WI38 (cell line): ENCODE results near the gene RAB11FIP4.

Experiments used
- H3K4me3 ChIP-seq: 2 replicates; pipeline ENCODE4 v1.5.1; 2011; ENCODE audit warnings: low read depth, mild to moderate bottlenecking, control low read depth, low read length
- CTCF ChIP-seq: IDR thresholded peaks from 2 replicates; pipeline ENCODE4 v1.5.1; 2012; ENCODE audit warnings: low read depth, mild to moderate bottlenecking, control low read depth, low read length

Gene RAB11FIP4

DNA sequence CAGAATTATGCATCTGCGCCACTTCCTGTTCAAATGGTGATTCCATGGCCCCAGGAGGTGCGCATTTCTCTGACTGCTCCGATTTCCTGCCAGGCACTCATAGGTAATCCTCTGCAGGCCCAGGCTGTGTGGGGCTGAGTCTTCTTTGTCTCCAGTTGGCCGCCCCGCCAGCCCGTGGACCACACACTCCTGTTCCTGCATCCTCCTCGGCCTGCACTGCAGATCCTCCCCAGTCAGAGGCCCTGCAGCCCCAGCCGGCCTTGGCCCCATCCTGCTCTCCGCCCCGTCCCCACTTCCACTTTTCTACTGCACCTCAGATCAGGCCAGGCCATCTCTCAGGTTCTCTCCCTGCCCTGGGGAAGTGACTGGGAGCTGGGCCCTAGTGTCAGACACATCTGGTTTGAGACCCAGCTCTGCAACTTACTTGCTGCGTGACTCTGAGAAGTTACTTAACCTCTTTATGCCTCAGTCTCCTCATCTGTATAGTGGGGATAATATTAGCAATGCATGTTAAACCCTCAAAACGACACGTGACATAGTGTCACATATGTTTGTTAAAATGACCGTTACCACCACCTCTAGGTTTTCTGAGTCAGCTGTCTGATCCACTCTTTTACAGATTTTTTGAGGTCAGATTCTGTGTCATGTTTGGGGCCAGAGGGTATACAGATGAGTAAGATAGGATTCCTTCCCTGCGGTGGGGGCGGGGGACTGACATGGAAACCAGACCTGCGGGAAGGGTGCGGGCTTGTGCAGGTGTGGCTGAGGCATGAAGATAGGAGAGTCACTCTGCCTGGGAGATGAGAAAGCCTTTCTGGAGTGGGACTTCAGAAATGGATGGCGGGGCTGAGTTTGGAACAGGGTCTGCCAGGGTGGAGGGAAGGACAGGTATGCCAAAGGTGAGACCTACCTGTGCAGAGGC lies 12.8 kb downstream of the RAB11FIP4 start:
- H3K4me3 ChIP-seq = no peak overlapping the region
- TF ChIP-seq CTCF = no peak

GRCh38 chr17:31405890-31406371 lies 14.5 kb downstream of the RAB11FIP4 start:
- no peak for TF ChIP-seq CTCF
- no peak overlapping the region for H3K4me3 ChIP-seq

DNA sequence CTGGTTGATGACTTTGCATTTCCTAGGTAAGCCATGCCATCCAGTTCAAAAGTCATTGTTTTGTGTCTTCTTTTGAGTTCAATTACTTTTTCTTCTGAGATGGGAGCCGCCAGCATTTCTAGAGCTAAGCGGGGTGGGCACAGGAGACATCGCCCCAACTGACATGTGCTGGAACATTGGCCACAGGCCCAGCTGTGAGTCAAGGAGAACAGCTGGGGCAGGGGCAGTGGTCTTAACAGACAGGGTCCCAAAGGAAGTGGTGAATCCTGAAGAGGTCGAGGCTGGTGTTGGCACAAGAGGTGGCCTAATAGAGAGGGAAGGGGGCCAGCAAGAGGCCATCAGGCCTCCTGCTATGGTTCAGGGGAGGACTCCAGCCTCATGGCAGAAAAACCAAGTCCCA lies 17.1 kb downstream of the RAB11FIP4 start:
- no peak overlapping the region for H3K4me3 ChIP-seq
- TF ChIP-seq CTCF = no peak

GRCh38 chr17:31411707-31412285 lies 20.3 kb downstream of the RAB11FIP4 start:
- no peak overlapping the region for H3K4me3 ChIP-seq

GRCh38 chr17:31412511-31412910 lies 21.0 kb downstream of the RAB11FIP4 start:
- H3K4me3 ChIP-seq = no peak overlapping the region
- no peak for TF ChIP-seq CTCF

More at GRCh38 chr17:31411707-31412285, 20.3 kb downstream of the RAB11FIP4 start:
- no peak for TF ChIP-seq CTCF

- H3K4me3 ChIP-seq = no peak overlapping the region
- TF ChIP-seq CTCF = no peak
Measured at GRCh38 chr17:31413081-31413799, 21.8 kb downstream of the RAB11FIP4 start.
